Endothelial cell of umbilical vein (primary cell): ENCODE results near the gene RO60. TPM values are rescaled to one million over a fixed set of nuclear protein-coding genes. Genes with fewer than 3 reads are reported as not detected.

Source experiments
- BruUV-seq: library from RNA; stranded (reverse); fragments of 400-500 nt; replicated peaks from 2 replicates; lab custom pipeline; 2021; lab: Mats Ljungman, UMichigan
- CTCF ChIA-PET: fragments of 300-600, 350-600 bp; sonication (Branson Sonifier 250); formaldehyde crosslinking; loops from one replicate; lab custom pipeline; 2021; ENCODE audit warnings: antibody characterized with exemption, inconsistent platforms; lab: Charles Lee
- POLR2A ChIA-PET: fragments of 300-600, 350-600 bp; sonication (Branson Sonifier 250); formaldehyde crosslinking; loops from one replicate; lab custom pipeline; 2021; ENCODE audit warnings: antibody characterized with exemption, inconsistent platforms; lab: Charles Lee
- DNase-seq: peaks from one replicate; pipeline ENCODE4 v3.0.0-alpha.2; 2011; ENCODE audit warnings: low read depth, low spot score
- FAIRE-seq: peaks from 2 replicates; lab custom pipeline; 2011; peaks lifted over from hg19 to GRCh38; lab: Jason Lieb, UNC
- H2AFZ ChIP-seq: 2 replicates; pipeline ENCODE4 v1.6.0; 2012; ENCODE audit warnings: low read depth, low read length, control low read depth, inconsistent platforms
- H3K27ac ChIP-seq: 2 replicates; pipeline ENCODE4 v1.5.1; 2011; ENCODE audit warnings: low read depth, mild to moderate bottlenecking, control low read depth, low read length, moderate library complexity; ENCODE audit not compliant: insufficient read depth
- H3K27me3 ChIP-seq, 2 experiments: 2 replicates each; pipeline versions ENCODE4 v1.6.0 to v1.6.1; 2011; ENCODE audit warnings: low read length in 2 of 2, mixed read lengths in 1 of 2; ENCODE audit not compliant: control insufficient read depth in 2 of 2, insufficient read depth in 2 of 2
- H3K36me3 ChIP-seq, 2 experiments: 2 replicates in 1 of 2; 3 replicates in 1 of 2; pipeline ENCODE4 v1.5.1; 2011; ENCODE audit warnings: low read length in 2 of 2, mild to moderate bottlenecking in 1 of 2, moderate library complexity in 1 of 2; ENCODE audit not compliant: control insufficient read depth in 2 of 2, insufficient read depth in 2 of 2; ENCODE audit errors: extremely low read depth in 1 of 2
- H3K4me1 ChIP-seq: 3 replicates; pipeline ENCODE4 v1.5.1; 2011; ENCODE audit warnings: mild to moderate bottlenecking, low read length; ENCODE audit not compliant: control insufficient read depth, insufficient read depth; ENCODE audit errors: extremely low read depth
- H3K4me2 ChIP-seq: 2 replicates; pipeline ENCODE4 v1.6.1; 2011; ENCODE audit warnings: low read length, control low read depth, mixed read lengths; ENCODE audit not compliant: insufficient read depth
- H3K4me3 ChIP-seq, 3 experiments: fragments of 200-600 bp in 1 of 3; sonication (generic), shearing (Covaris generic) in 1 of 3; replicated peaks in 1 of 3; 2 replicates each; pipeline ENCODE4 v1.5.1; 2011 to 2016; ENCODE audit warnings: control low read depth in 3 of 3, low read length in 3 of 3, mild to moderate bottlenecking in 2 of 3, inconsistent platforms in 1 of 3, low read depth in 1 of 3, moderate library complexity in 1 of 3; ENCODE audit not compliant: insufficient read depth in 1 of 3
- H3K79me2 ChIP-seq: 2 replicates; pipeline ENCODE4 v1.6.0; 2012; ENCODE audit warnings: low read length, inconsistent platforms; ENCODE audit not compliant: control insufficient read depth, insufficient read depth
- H3K9ac ChIP-seq: replicated peaks from 2 replicates; pipeline ENCODE3; 2011; ENCODE audit warnings: low read length, control low read depth; ENCODE audit not compliant: insufficient read depth; ENCODE audit errors: extremely low read depth
- H3K9me1 ChIP-seq: replicated peaks from 3 replicates; pipeline ENCODE4 v1.6.0; 2011; ENCODE audit warnings: mild to moderate bottlenecking, low read length; ENCODE audit not compliant: control insufficient read depth, insufficient read depth; ENCODE audit errors: extremely low read depth
- H3K9me3 ChIP-seq: replicated peaks from 2 replicates; pipeline ENCODE4 v1.5.1; 2012; ENCODE audit warnings: low read length, inconsistent platforms; ENCODE audit not compliant: control insufficient read depth, insufficient read depth
- H4K20me1 ChIP-seq: replicated peaks from 2 replicates; pipeline ENCODE3; 2011; ENCODE audit warnings: mild to moderate bottlenecking, low read length; ENCODE audit not compliant: control insufficient read depth, insufficient read depth; ENCODE audit errors: extremely low read depth
- EZH2 ChIP-seq: IDR thresholded peaks from 2 replicates; pipeline ENCODE4 v1.6.1; 2012; ENCODE audit warnings: borderline replicate concordance, low read depth, mild to moderate bottlenecking, moderate library complexity, low read length, inconsistent platforms; ENCODE audit not compliant: severe bottlenecking
- GATA2 ChIP-seq: IDR thresholded peaks from 2 replicates; pipeline ENCODE4 v1.7.0; 2011; ENCODE audit warnings: low read depth, mild to moderate bottlenecking, moderate library complexity, mixed read lengths, low read length; ENCODE audit not compliant: insufficient read length, insufficient read depth
- MAX ChIP-seq: IDR thresholded peaks from 2 replicates; pipeline ENCODE4 v1.6.1; 2011; ENCODE audit not compliant: insufficient read depth, insufficient read length
- MYC ChIP-seq: IDR thresholded peaks from one replicate; pipeline ENCODE4 v1.6.1; 2011; ENCODE audit warnings: mild to moderate bottlenecking, low read depth, low read length
- POLR2A ChIP-seq: IDR thresholded peaks from 2 replicates; pipeline ENCODE4 v1.6.1; 2012; ENCODE audit warnings: low read depth, mild to moderate bottlenecking, control low read depth, low read length
- POLR2AphosphoS5 ChIP-seq: IDR thresholded peaks from 2 replicates; pipeline ENCODE4 v1.6.1; 2012; ENCODE audit warnings: low read depth, mild to moderate bottlenecking, control low read depth, low read length, moderate library complexity; ENCODE audit not compliant: insufficient read depth
- dilution Hi-C: fragments of 300-500 bp; cut with MboI; formaldehyde crosslinking; loops from one replicate; pipeline ENCODE4 v1.15.0; 2019; ENCODE audit warnings: low sequenced_read_pairs; ENCODE audit not compliant: extremely low pct_ligation_motif_present
- intact Hi-C: fragments of 100-400 bp; cut with micrococcal nuclease; formaldehyde crosslinking; loops from one replicate; pipeline ENCODE4 v1.10.0; 2022
- polyA plus RNA-seq, 4 experiments: library from polyadenylated mRNA; depleted of rRNA in 3 of 4; stranded (reverse) in 3 of 4; unstranded in 1 of 4; fragments of >200 nt; gene quantifications; 2 replicates each; pipeline versions ENCODE4 v1.2.1 to v1.2.3, GENCODE V29; 2011 to 2012; ENCODE audit warnings: missing spikeins in 1 of 4
- total RNA-seq: library from RNA; stranded (reverse); gene quantifications from 2 replicates; pipeline ENCODE4 v1.2.3, GENCODE V29; 2021

The RO60 gene
- total and polyA plus RNA-seq, 2 donors (not counting 3 experiments of a cell fraction or from before 2014, with no cell fraction given) = 11.1 to 60.3 TPM

GRCh38 chr1:193103759-193104501 is 44.5 kb downstream of the RO60 start:
- peak overlapping the region; percentile 87 for H2AFZ ChIP-seq
- peaks cover 15% of the 10 kb centered on the region for H3K4me1 ChIP-seq
- H3K9ac ChIP-seq = peak overlapping the region; percentile 84
- peak overlapping the region; percentile 88 for H3K4me2 ChIP-seq
- DNase-seq (peak; percentile 15), FAIRE-seq (no peak)
- H3K9me1 ChIP-seq = no peaks in the 10 kb centered on the region
- no TSS peak for BruUV-seq
- peak overlapping the region; percentile 58 to 96 (median 93) for H3K4me3 ChIP-seq
- no peaks in the 10 kb centered on the region for H3K9me3 ChIP-seq
- H3K27me3 ChIP-seq = no peaks in the 10 kb centered on the region
- TF ChIP-seq GATA2 (no peak), EZH2 (no peak), MYC (no peak), POLR2A (no peak), MAX (no peak), POLR2AphosphoS5 (no peak)
- intact Hi-C loops = loop anchor here (1.0 kb wide), 1 partner anchor 296 kb away; no protein-coding TSS in a partner anchor
- peaks cover 22% of the 10 kb centered on the region for H3K79me2 ChIP-seq
- ChIA-PET POLR2A (interaction anchor here (1.6 kb wide), 1 partner anchor 45 kb away, joined by 5 read pairs; the partner anchor contains the start of genes RO60 and UCHL5), CTCF (interaction anchor here (1.4 to 3.5 kb wide), 7 partner anchors 11 to 297 kb away, joined by 3 to 49 read pairs (median 6); partner anchors contain the start of genes CDC73, RO60 and UCHL5)
- dilution Hi-C loops = no loop called here
- H4K20me1 ChIP-seq = no peaks in the 10 kb centered on the region
- peaks cover 5 to 6% of the 10 kb centered on the region in 2 experiments for H3K36me3 ChIP-seq
- peak overlapping the region; percentile 69 for H3K27ac ChIP-seq
